ENCODE measurements around the gene SNAP25.

GRCh38 chr20:10328897-10329255 is 110.2 kb downstream of the SNAP25 start:
- TF ChIP-seq CTCF (IDR thresholded peaks at IDR 0.05; ENCODE audit: low read depth, low read length, poor library complexity, severe bottlenecking) (no peak), EZH2phosphoT487 (IDR thresholded peaks at IDR 0.05; ENCODE audit: borderline replicate concordance, low read length) (no peak)
